Right kidney (tissue), 1 donor: ENCODE measurements around the gene WIF1.
A peak's percentile ranks its signal among the peaks of the same experiment; 100 is the strongest.

Experiments used
- DNase-seq: peaks from one replicate; pipeline ENCODE4 v3.0.0-alpha.2; 2016

Gene WIF1

GRCh38 chr12:65122703-65123102 lies 1.6 kb upstream of the WIF1 start:
- peak; percentile 15 for DNase-seq

- no peak for DNase-seq
These were observed 908 bp upstream of the WIF1 start for GRCh38 chr12:65121956-65122469.

- no peak for DNase-seq
These were observed 2.0 kb downstream of the WIF1 start for GRCh38 chr12:65119063-65119462.

- DNase-seq, result no peak
These were observed 7.5 kb downstream of the WIF1 start for GRCh38 chr12:65113621-65114035.

GRCh38 chr12:65106948-65107347 lies 14.2 kb downstream of the WIF1 start:
- DNase-seq, result no peak

- DNase-seq, result no peak
These were observed 21.0 kb downstream of the WIF1 start for GRCh38 chr12:65100140-65100539.

GRCh38 chr12:65099182-65099581 lies 21.9 kb downstream of the WIF1 start:
- no peak for DNase-seq

- DNase-seq, result no peak
These were observed 22.7 kb downstream of the WIF1 start for GRCh38 chr12:65098364-65098763.

GRCh38 chr12:65094722-65095121 lies 26.4 kb downstream of the WIF1 start:
- no peak for DNase-seq

- DNase-seq, result no peak
These were observed 27.5 kb downstream of the WIF1 start for GRCh38 chr12:65093606-65094005.

GRCh38 chr12:65090461-65090860 lies 30.6 kb downstream of the WIF1 start:
- DNase-seq, result no peak

- DNase-seq, result no peak
These were observed 34.9 kb downstream of the WIF1 start for GRCh38 chr12:65086236-65086635.

- no peak for DNase-seq
These were observed 36.5 kb downstream of the WIF1 start for GRCh38 chr12:65084579-65084978.

GRCh38 chr12:65083581-65083980 lies 37.5 kb downstream of the WIF1 start:
- DNase-seq, result no peak

- no peak for DNase-seq
These were observed 38.7 kb downstream of the WIF1 start for GRCh38 chr12:65082406-65082805.

- DNase-seq, result no peak
These were observed 39.6 kb downstream of the WIF1 start for GRCh38 chr12:65081496-65081895.

- no peak for DNase-seq
These were observed 46.2 kb downstream of the WIF1 start for GRCh38 chr12:65074932-65075331.

GRCh38 chr12:65069336-65069735 lies 51.8 kb downstream of the WIF1 start:
- no peak for DNase-seq

GRCh38 chr12:65067383-65067782 lies 53.7 kb downstream of the WIF1 start:
- DNase-seq, result no peak

- DNase-seq, result no peak
These were observed 65.2 kb downstream of the WIF1 start for GRCh38 chr12:65055859-65056258.

- DNase-seq, result peak; percentile 6
These were observed 69.9 kb downstream of the WIF1 start for GRCh38 chr12:65051218-65051617.

GRCh38 chr12:65045269-65045668 lies 75.8 kb downstream of the WIF1 start:
- no peak for DNase-seq

- DNase-seq, result no peak
These were observed 81.8 kb downstream of the WIF1 start for GRCh38 chr12:65039301-65039700.

- no peak for DNase-seq
These were observed 96.0 kb downstream of the WIF1 start for GRCh38 chr12:65025136-65025535.

GRCh38 chr12:65023485-65023884 lies 97.6 kb downstream of the WIF1 start:
- DNase-seq, result no peak
